ENCODE measurements around the gene AURKB. TPM values are rescaled to one million over a fixed set of nuclear protein-coding genes. Genes with fewer than 3 reads are reported as not detected.

Gene AURKB
- total RNA-seq, 1 experiment from 2014 or later = 167 TPM

DNA sequence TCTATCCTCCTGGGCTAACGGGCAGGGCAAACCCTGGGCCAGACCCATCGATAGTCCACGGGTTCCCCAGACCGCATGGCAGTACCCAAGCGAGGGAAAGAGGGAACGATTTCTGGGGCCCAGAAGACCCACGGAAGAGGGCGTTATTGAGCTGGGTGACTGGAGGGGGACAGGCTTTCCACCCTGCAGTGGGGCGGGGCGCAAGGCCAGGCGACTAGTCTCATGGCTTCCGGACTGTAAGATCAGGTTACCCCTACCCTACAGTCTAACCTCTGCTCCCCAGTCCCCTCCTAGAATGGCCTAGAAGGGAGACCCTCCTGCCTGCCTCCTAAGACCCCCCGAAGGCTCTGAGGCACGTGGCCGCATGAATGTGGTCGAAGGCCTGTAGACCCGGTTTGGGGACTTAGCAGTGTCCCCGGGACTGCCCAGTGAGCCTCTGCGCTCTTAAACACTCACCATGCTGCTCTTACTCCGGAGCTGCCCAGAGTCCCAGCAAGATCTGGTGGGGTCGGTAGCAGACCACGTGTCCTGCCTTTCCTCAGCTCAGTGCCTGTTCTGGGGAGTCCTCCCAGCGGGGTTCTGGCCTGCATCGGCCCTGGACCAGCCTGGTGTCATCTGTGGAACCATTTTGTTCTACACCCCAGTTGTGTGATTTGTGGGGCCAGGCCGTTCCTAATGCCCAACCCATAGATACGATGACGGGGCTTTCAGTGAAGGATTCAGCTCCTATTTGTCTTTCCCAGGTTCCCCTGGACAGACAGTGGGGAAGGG lies 13.2 kb upstream of the AURKB start:
- peak overlapping the region; percentile 80 for H3K4me3 ChIP-seq
- TSS peak; percentile 87 for BruUV-seq (replicated peaks)
- H3K79me2 ChIP-seq (ENCODE audit: low read depth) = no peaks in the 10 kb centered on the region
- H3K27ac ChIP-seq = peak overlapping the region; percentile 87
- H3K9me3 ChIP-seq (ENCODE audit: insufficient read depth, low read depth) = no peaks in the 10 kb centered on the region
- H3K36me3 ChIP-seq (ENCODE audit: low read depth) = no peaks in the 10 kb centered on the region
- no peaks in the 10 kb centered on the region for H3K9me2 ChIP-seq (ENCODE audit: insufficient read depth)
- H3F3A ChIP-seq (ENCODE audit: insufficient read depth, low read depth) = peaks cover 50% of the 10 kb centered on the region
- CTCF ChIA-PET = interaction anchor here (0.5 to 1.0 kb wide), 5 partner anchors 34 to 311 kb away, joined by 3 to 9 read pairs (median 4); partner anchors contain the start of gene SLC25A35
- TF ChIP-seq, protein P1, sequence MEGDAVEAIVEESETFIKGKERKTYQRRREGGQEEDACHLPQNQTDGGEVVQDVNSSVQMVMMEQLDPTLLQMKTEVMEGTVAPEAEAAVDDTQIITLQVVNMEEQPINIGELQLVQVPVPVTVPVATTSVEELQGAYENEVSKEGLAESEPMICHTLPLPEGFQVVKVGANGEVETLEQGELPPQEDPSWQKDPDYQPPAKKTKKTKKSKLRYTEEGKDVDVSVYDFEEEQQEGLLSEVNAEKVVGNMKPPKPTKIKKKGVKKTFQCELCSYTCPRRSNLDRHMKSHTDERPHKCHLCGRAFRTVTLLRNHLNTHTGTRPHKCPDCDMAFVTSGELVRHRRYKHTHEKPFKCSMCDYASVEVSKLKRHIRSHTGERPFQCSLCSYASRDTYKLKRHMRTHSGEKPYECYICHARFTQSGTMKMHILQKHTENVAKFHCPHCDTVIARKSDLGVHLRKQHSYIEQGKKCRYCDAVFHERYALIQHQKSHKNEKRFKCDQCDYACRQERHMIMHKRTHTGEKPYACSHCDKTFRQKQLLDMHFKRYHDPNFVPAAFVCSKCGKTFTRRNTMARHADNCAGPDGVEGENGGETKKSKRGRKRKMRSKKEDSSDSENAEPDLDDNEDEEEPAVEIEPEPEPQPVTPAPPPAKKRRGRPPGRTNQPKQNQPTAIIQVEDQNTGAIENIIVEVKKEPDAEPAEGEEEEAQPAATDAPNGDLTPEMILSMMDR (conservative IDR thresholded peaks at IDR 0.05) = no peak; the same call in 1 of the 2 replicates
- no peak for TF ChIP-seq EZH2 (IDR thresholded peaks at IDR 0.05; ENCODE audit: low read depth)
- peaks cover 11% of the 10 kb centered on the region for H3K4me1 ChIP-seq (replicated peaks; ENCODE audit: insufficient read depth)
- DNase-seq = peak; percentile 46 to 75
- H3K4me2 ChIP-seq = peak overlapping the region; percentile 83
- peak overlapping the region; percentile 89 for H2AFZ ChIP-seq
- H4K20me1 ChIP-seq (ENCODE audit: insufficient read depth) = no peaks in the 10 kb centered on the region
- no peaks in the 10 kb centered on the region for H3K27me3 ChIP-seq (ENCODE audit: insufficient read depth, low read depth)
- intact Hi-C loops (cut with micrococcal nuclease; ENCODE audit: unreplicated experiment) = loop anchor here (2.0 to 10.0 kb wide), 5 partner anchors 51 to 521 kb away; partner anchors contain the start of genes CCDC42, RPL26 and SLC25A35
- POLR2A ChIA-PET (ENCODE audit: unreplicated experiment) = interaction anchor here (0.5 to 1.1 kb wide), 10 partner anchors 13 to 414 kb away, joined by 3 to 15 read pairs (median 5); partner anchors contain the start of genes AURKB, RANGRF and SLC25A35

DNA sequence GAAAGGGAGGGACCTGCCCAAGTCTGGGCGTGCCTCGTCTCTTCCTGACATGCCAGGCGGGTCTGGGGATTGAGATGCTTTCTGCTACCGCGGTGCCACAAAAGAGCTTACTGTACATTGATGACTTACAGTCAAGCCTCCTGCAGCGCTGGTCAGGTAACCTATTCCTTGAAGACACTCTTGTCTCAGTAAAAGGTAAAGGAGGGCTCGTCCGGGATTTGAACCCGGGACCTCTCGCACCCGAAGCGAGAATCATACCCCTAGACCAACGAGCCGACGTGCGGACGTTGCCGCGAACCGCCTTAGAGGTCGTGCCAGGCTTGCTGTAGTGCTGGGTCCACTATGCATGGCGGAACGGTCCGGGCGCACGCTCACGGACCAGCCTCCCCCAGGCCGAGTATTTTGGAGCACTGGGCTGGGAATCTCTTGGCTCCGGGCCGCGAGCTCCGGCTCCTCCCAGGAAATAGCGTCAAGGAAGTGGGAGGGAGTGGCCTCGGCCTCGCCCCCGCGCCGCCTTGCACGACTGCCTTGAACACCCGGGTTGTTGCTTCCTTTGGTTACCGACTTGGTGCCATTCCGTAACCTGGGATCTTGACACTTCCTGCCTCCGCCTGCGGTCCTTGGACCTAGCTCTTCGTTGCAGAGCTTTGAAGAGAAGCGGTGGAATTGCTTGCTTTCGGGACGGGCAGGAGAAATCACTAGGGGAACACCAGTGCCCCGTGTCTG lies 12.4 kb upstream of the AURKB start:
- peak overlapping the region; percentile 89 for H2AFZ ChIP-seq
- intact Hi-C loops (cut with micrococcal nuclease; ENCODE audit: unreplicated experiment) = loop anchor here (1.0 to 10.0 kb wide), 6 partner anchors 25 to 522 kb away; partner anchors contain the start of genes CCDC42, RPL26 and SLC25A35
- H3K79me2 ChIP-seq (ENCODE audit: low read depth) = no peaks in the 10 kb centered on the region
- H3K4me2 ChIP-seq = peak overlapping the region; percentile 83
- H3K4me1 ChIP-seq (replicated peaks; ENCODE audit: insufficient read depth) = peaks cover 11% of the 10 kb centered on the region
- TF ChIP-seq, protein P1 (conservative IDR thresholded peaks at IDR 0.05) = no peak
- TF ChIP-seq EZH2 (IDR thresholded peaks at IDR 0.05; ENCODE audit: low read depth) = no peak
- peak overlapping the region; percentile 80 for H3K4me3 ChIP-seq
- H3K27me3 ChIP-seq (ENCODE audit: insufficient read depth, low read depth) = no peaks in the 10 kb centered on the region
- no peaks in the 10 kb centered on the region for H3K36me3 ChIP-seq (ENCODE audit: low read depth)
- BruUV-seq (replicated peaks) = TSS peak; percentile 38
- no peaks in the 10 kb centered on the region for H4K20me1 ChIP-seq (ENCODE audit: insufficient read depth)
- H3K27ac ChIP-seq = peak overlapping the region; percentile 87
- POLR2A ChIA-PET (ENCODE audit: unreplicated experiment) = interaction anchor here (0.5 to 1.2 kb wide), 12 partner anchors 12 to 413 kb away, joined by 3 to 15 read pairs (median 5); partner anchors contain the start of genes AURKB, RANGRF and SLC25A35
- CTCF ChIA-PET = interaction anchor here (0.6 to 1.0 kb wide), 3 partner anchors 27 to 153 kb away, joined by 3 to 8 read pairs (median 4); partner anchors contain the start of gene SLC25A35
- peaks cover 50% of the 10 kb centered on the region for H3F3A ChIP-seq (ENCODE audit: insufficient read depth, low read depth)
- DNase-seq = peak; percentile 73 to 92
- H3K9me2 ChIP-seq (ENCODE audit: insufficient read depth) = no peaks in the 10 kb centered on the region
- H3K9me3 ChIP-seq (ENCODE audit: insufficient read depth, low read depth) = no peaks in the 10 kb centered on the region

DNA sequence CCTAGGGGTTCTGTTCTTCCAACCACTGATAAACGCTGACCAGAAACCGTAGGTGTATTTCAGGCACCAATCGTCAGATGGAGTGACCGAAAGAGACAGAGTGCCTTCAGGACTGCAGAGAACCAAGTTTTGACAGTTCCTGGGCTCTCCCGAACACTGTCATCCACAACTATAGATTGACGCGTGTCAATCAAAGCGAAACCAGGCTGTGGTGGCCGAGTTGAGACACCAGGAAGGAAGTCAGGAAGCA lies 11.9 kb upstream of the AURKB start:
- Histone ChIP-seq H2AFZ (no peak overlapping the region; the same call in 1 of the 2 replicates), H3K4me1 (replicated peaks; ENCODE audit: insufficient read depth) (peaks cover 11% of the 10 kb centered on the region), H3F3A (ENCODE audit: insufficient read depth, low read depth) (peaks cover 50% of the 10 kb centered on the region), H3K36me3 (ENCODE audit: low read depth) (no peaks in the 10 kb centered on the region), H3K4me2 (peak overlapping the region; percentile 83), H4K20me1 (ENCODE audit: insufficient read depth) (no peaks in the 10 kb centered on the region), H3K9me2 (ENCODE audit: insufficient read depth) (no peaks in the 10 kb centered on the region), H3K27ac (peak overlapping the region; percentile 87), H3K4me3 (peak overlapping the region; percentile 80), H3K27me3 (ENCODE audit: insufficient read depth, low read depth) (no peaks in the 10 kb centered on the region), H3K9me3 (ENCODE audit: insufficient read depth, low read depth) (no peaks in the 10 kb centered on the region), H3K79me2 (ENCODE audit: low read depth) (no peaks in the 10 kb centered on the region)
- POLR2A ChIA-PET (ENCODE audit: unreplicated experiment) = interaction anchor here (0.6 to 1.2 kb wide), 7 partner anchors 14 to 169 kb away, joined by 3 to 7 read pairs (median 5); partner anchors contain the start of gene SLC25A35
- intact Hi-C loops (cut with micrococcal nuclease; ENCODE audit: unreplicated experiment) = loop anchor here (1.0 to 10.0 kb wide), 6 partner anchors 25 to 522 kb away; partner anchors contain the start of genes CCDC42, RPL26 and SLC25A35
- no peak for DNase-seq
- TF ChIP-seq, protein P1 (conservative IDR thresholded peaks at IDR 0.05) = no peak
- TF ChIP-seq EZH2 (IDR thresholded peaks at IDR 0.05; ENCODE audit: low read depth) = no peak
- CTCF ChIA-PET = interaction anchor here (0.6 to 0.9 kb wide), 2 partner anchors 27 to 103 kb away, joined by 3 read pairs; no protein-coding TSS in a partner anchor
- BruUV-seq (replicated peaks) = no TSS peak
